WTC11 (cell line): Measurements from ENCODE around the gene KRTAP4-6.

ENCODE experiments used
- CTCF ChIP-seq: fragments of 200-600 bp; IDR thresholded peaks from 2 replicates; pipeline ENCODE4 v1.8.0; 2022; ENCODE audit warnings: antibody characterized with exemption
- ESRRA ChIP-seq: sonication (generic); formaldehyde crosslinking; IDR thresholded peaks from 2 replicates; pipeline ENCODE4 v1.8.1; 2022; ENCODE audit warnings: mild to moderate bottlenecking, missing genetic modification reagents, borderline replicate concordance
- FOXJ3 ChIP-seq: sonication (generic); formaldehyde crosslinking; IDR thresholded peaks from 2 replicates; pipeline ENCODE4 v1.9.0; 2021; ENCODE audit warnings: missing genetic modification reagents, mild to moderate bottlenecking, borderline replicate concordance
- FOXP1 ChIP-seq: sonication (generic); formaldehyde crosslinking; IDR thresholded peaks from 2 replicates; pipeline ENCODE4 v1.8.0; 2022; ENCODE audit warnings: missing genetic modification reagents, mild to moderate bottlenecking, moderate library complexity, borderline replicate concordance
- IRF2 ChIP-seq: sonication (generic); formaldehyde crosslinking; IDR thresholded peaks from 2 replicates; pipeline ENCODE4 v1.8.0; 2022; ENCODE audit warnings: low read depth, missing genetic modification reagents, borderline replicate concordance
- MAX ChIP-seq: sonication (generic); formaldehyde crosslinking; IDR thresholded peaks from 2 replicates; pipeline ENCODE4 v1.8.0; 2022; ENCODE audit warnings: mild to moderate bottlenecking, missing genetic modification reagents
- NR1H2 ChIP-seq: sonication (generic); formaldehyde crosslinking; IDR thresholded peaks from 2 replicates; pipeline ENCODE4 v1.9.0; 2021; ENCODE audit warnings: mild to moderate bottlenecking, moderate library complexity, missing genetic modification reagents
- NR3C1 ChIP-seq: sonication (generic); formaldehyde crosslinking; conservative IDR thresholded peaks from 2 replicates; pipeline ENCODE4 v1.8.1; 2023; ENCODE audit warnings: low read depth, mild to moderate bottlenecking, missing genetic modification reagents
- PREB ChIP-seq: sonication (generic); formaldehyde crosslinking; IDR thresholded peaks from 2 replicates; pipeline ENCODE4 v1.8.1; 2022; ENCODE audit warnings: mild to moderate bottlenecking, missing genetic modification reagents, moderate library complexity, borderline replicate concordance
- SP1 ChIP-seq: sonication (generic); formaldehyde crosslinking; conservative IDR thresholded peaks from 2 replicates; pipeline ENCODE4 v1.8.1; 2022; ENCODE audit warnings: missing genetic modification reagents
- TCF7 ChIP-seq: sonication (generic); formaldehyde crosslinking; IDR thresholded peaks from 2 replicates; pipeline ENCODE4 v1.8.0; 2022; ENCODE audit warnings: mild to moderate bottlenecking, low read depth, missing genetic modification reagents, moderate library complexity
- ZNF416 ChIP-seq: fragments of 250-450 bp; sonication (Bioruptor Pico); IDR thresholded peaks from 2 replicates; pipeline ENCODE4 v1.9.0; 2021; ENCODE audit warnings: mild to moderate bottlenecking, inconsistent platforms

- no peak for TF ChIP-seq CTCF
- TF ChIP-seq MAX = no peak
- TF ChIP-seq PREB (CRISPR knock-in tag) = no peak
- no peak for TF ChIP-seq NR3C1 (CRISPR knock-in tag)
- no peak for TF ChIP-seq FOXJ3 (CRISPR knock-in tag)
- no peak for TF ChIP-seq FOXP1 (CRISPR knock-in tag)
- no peak for TF ChIP-seq ESRRA (CRISPR knock-in tag)
- no peak for TF ChIP-seq SP1
- no peak for TF ChIP-seq NR1H2 (CRISPR knock-in tag)
- TF ChIP-seq TCF7 (CRISPR knock-in tag) = no peak
- TF ChIP-seq IRF2 (CRISPR knock-in tag) = no peak
- TF ChIP-seq ZNF416 = no peak
These were observed 20.3 kb upstream of the KRTAP4-6 start, which contains the start of gene KRTAP4-4 for GRCh38 chr17:41160648-41161047.
